Endothelial cell (in vitro differentiated cells): ENCODE results near the gene LRRTM3. TPM values are rescaled to one million over a fixed set of nuclear protein-coding genes. Genes with fewer than 3 reads are reported as not detected.
A peak's percentile ranks its signal among the peaks of the same experiment; 100 is the strongest.

Experiments
- DNase-seq: peaks from one replicate; pipeline ENCODE4 v3.0.0; 2021; ENCODE audit warnings: low spot score
- H3K27ac Mint-ChIP-seq: one replicate; pipeline ENCODE4 v1.8.0; 2021; ENCODE audit warnings: mixed read lengths, inconsistent platforms; ENCODE audit not compliant: unreplicated experiment
- H3K27me3 Mint-ChIP-seq: one replicate; pipeline ENCODE4 v1.8.0; 2021; ENCODE audit warnings: mild to moderate bottlenecking, moderate library complexity, mixed read lengths, inconsistent platforms; ENCODE audit not compliant: unreplicated experiment
- H3K36me3 Mint-ChIP-seq: one replicate; pipeline ENCODE4 v1.8.0; 2021; ENCODE audit warnings: mild to moderate bottlenecking, low read depth, mixed read lengths, inconsistent platforms; ENCODE audit not compliant: unreplicated experiment
- H3K4me1 Mint-ChIP-seq: one replicate; pipeline ENCODE4 v1.8.0; 2021; ENCODE audit warnings: mild to moderate bottlenecking, mixed read lengths, inconsistent platforms; ENCODE audit not compliant: unreplicated experiment
- H3K4me3 Mint-ChIP-seq: one replicate; pipeline ENCODE4 v1.8.0; 2021; ENCODE audit warnings: mild to moderate bottlenecking, mixed read lengths, inconsistent platforms; ENCODE audit not compliant: unreplicated experiment
- H3K9me3 Mint-ChIP-seq: one replicate; pipeline ENCODE4 v1.8.0; 2021; ENCODE audit warnings: mixed read lengths, inconsistent platforms; ENCODE audit not compliant: unreplicated experiment
- total RNA-seq: library from RNA; stranded (reverse); fragmentation: NEBNext Ultra II Directional; extraction: Animal tissue kit (Norgen Biotek cat#: 25700); gene quantifications from one replicate; pipeline ENCODE4 v1.2.1, GENCODE V29; 2021; ENCODE audit not compliant: unreplicated experiment
- TF ChIP-seq, protein P1 (sequence below): fragments of 200-600 bp; sonication (generic); IDR thresholded peaks from one replicate; pipeline ENCODE4 v1.5.0; 2021; ENCODE audit warnings: antibody characterized with exemption; ENCODE audit not compliant: unreplicated experiment

The LRRTM3 gene
- total RNA-seq, 1 donor from 2014 or later = not detected

DNA sequence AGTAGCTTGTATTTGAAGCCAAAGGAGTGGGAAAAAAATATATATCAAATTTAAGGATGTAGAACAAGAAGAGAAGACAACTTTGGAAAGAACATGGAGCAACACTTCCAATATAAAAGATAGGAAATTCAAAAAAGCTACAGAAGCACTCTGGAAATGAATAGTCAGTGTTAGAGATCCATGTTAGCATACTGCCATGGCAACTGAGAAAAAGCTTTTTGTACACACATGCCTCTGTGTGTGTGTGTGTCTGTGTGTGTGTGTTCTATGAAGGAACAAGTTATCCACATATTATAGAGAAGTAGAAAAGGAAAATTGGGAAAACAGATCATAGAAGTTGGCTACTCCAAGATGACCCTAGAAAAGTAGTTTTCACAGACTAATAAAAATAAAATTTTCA lies 96.3 kb downstream of the LRRTM3 start:
- no peak for DNase-seq
- no peaks in the 10 kb centered on the region for H3K9me3 Mint-ChIP-seq
- H3K4me3 Mint-ChIP-seq = no peak overlapping the region
- no peaks in the 10 kb centered on the region for H3K36me3 Mint-ChIP-seq
- H3K27me3 Mint-ChIP-seq = no peaks in the 10 kb centered on the region
- TF ChIP-seq, protein P1, sequence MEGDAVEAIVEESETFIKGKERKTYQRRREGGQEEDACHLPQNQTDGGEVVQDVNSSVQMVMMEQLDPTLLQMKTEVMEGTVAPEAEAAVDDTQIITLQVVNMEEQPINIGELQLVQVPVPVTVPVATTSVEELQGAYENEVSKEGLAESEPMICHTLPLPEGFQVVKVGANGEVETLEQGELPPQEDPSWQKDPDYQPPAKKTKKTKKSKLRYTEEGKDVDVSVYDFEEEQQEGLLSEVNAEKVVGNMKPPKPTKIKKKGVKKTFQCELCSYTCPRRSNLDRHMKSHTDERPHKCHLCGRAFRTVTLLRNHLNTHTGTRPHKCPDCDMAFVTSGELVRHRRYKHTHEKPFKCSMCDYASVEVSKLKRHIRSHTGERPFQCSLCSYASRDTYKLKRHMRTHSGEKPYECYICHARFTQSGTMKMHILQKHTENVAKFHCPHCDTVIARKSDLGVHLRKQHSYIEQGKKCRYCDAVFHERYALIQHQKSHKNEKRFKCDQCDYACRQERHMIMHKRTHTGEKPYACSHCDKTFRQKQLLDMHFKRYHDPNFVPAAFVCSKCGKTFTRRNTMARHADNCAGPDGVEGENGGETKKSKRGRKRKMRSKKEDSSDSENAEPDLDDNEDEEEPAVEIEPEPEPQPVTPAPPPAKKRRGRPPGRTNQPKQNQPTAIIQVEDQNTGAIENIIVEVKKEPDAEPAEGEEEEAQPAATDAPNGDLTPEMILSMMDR = no peak
- peak overlapping the region; percentile 7 for H3K27ac Mint-ChIP-seq
- H3K4me1 Mint-ChIP-seq = peaks cover 3% of the 10 kb centered on the region

DNA sequence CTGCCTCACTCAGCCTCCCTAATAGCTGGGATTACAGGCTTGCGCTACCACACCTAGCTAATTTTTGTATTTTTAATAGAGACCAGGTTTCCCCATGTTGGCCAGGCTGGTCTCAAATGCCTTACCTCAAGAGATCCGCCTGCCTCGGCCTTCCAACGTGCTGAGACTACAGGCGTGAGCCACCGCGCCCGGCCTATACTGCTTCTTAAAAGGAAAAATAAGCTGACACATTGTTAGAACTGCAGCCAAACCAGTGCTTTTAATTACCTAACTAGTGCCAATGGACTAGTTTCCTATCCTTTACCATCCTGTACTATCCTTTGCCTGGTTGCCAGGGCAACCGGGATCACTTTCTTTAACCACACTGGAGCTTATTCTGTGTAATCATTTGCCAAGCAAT lies 108.0 kb downstream of the LRRTM3 start:
- no peaks in the 10 kb centered on the region for H3K4me1 Mint-ChIP-seq
- TF ChIP-seq, protein P1 = no peak
- H3K27me3 Mint-ChIP-seq = no peaks in the 10 kb centered on the region

DNA sequence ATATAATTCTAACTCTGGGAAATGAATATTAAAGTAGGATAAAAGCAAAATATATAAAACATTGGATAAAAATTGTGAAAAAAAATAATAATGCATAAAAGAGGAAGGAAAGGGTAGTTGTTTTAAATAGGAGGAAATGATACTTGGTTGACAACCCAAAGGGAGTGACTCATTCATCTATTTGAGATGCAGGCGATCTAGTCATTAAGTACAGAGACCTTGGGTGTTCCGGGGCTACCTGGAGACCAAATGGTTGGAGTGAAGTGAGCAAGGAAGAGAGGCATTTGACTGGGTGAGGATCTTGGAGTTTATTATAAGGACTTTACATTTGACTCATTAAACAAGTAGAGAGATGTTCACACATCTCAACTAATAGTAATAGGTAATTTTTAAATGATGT lies 111.0 kb downstream of the LRRTM3 start:
- Mint-ChIP-seq H3K27me3 (no peaks in the 10 kb centered on the region), H3K27ac (no peak overlapping the region), H3K9me3 (no peaks in the 10 kb centered on the region), H3K4me3 (no peak overlapping the region), H3K36me3 (no peaks in the 10 kb centered on the region), H3K4me1 (no peaks in the 10 kb centered on the region)
- no peak for DNase-seq
- TF ChIP-seq, protein P1 = no peak

More for the DNA sequence above, 108.0 kb downstream of the LRRTM3 start:
- Mint-ChIP-seq H3K4me3 (no peak overlapping the region), H3K36me3 (no peaks in the 10 kb centered on the region), H3K27ac (no peak overlapping the region), H3K9me3 (no peaks in the 10 kb centered on the region)
- DNase-seq = no peak

DNA sequence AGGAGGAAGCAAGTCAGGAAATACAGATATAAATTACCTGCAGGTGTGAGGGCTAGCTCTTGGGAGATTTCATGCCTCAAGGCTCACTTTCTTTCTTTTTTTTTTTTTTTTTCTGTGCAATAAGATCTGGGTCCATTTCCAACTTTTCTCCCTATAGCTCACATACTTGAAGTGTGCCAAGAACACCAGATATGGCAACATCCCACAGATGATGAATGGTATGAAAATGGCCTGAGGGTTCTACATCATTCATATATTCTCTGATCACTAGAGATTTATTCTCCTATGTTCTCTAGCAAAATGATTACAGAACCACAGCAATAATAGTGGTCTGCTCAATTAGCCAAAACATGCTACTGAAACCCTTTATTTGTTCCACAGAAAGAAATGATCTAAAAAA lies 117.2 kb downstream of the LRRTM3 start:
- TF ChIP-seq, protein P1 = no peak
- Mint-ChIP-seq H3K9me3 (no peaks in the 10 kb centered on the region), H3K27ac (no peak overlapping the region), H3K27me3 (no peaks in the 10 kb centered on the region), H3K4me3 (no peak overlapping the region), H3K4me1 (peaks cover 3% of the 10 kb centered on the region), H3K36me3 (no peaks in the 10 kb centered on the region)
- no peak for DNase-seq

DNA sequence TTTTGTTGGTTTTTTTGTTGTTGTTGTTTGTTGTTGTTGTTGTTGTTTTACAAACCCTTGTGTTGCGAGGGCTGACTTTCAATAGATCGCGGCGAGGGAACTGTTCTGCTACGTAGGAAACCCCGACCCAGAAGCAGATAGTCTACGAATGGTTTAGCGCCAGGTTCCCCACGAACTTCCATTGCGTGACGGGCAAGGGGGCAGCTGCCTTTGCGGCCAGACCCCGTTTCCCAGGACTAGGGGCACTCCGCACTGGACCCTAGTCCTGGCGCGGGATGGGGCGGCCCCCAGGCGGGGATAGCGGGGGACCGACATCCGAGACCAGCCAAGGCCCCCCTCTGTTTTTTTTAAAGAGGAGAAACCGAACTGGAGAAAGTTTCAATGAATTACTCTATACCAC lies 119.6 kb downstream of the LRRTM3 start:
- Mint-ChIP-seq H3K4me1 (peaks cover 3% of the 10 kb centered on the region), H3K27ac (no peak overlapping the region), H3K27me3 (no peaks in the 10 kb centered on the region), H3K36me3 (no peaks in the 10 kb centered on the region), H3K4me3 (no peak overlapping the region), H3K9me3 (no peaks in the 10 kb centered on the region)
- DNase-seq = no peak
- TF ChIP-seq, protein P1 = no peak
